H1 (cell line): ENCODE measurements around the gene PARP4.
"Not testable (repeated sequence)": the region's sequence is repeated elsewhere in the genome, so short reads cannot be mapped to it uniquely, and the experiment has no call there.

Source experiments
- CHD2 ChIP-seq: IDR thresholded peaks from 2 replicates; pipeline ENCODE4 v1.6.1; 2012; ENCODE audit warnings: low read length, improper control_type of control experiment
- MAX ChIP-seq: IDR thresholded peaks from 2 replicates; pipeline ENCODE4 v1.6.1; 2012; ENCODE audit warnings: inconsistent platforms
- POLR2AphosphoS5 ChIP-seq: IDR thresholded peaks from 2 replicates; pipeline ENCODE4 v1.6.1; 2011; ENCODE audit warnings: low read depth, low read length
- SIN3A ChIP-seq, 2 experiments: IDR thresholded peaks in 1 of 2; conservative IDR thresholded peaks in 1 of 2; 2 replicates each; pipeline ENCODE4 v1.6.1; 2011 to 2012; ENCODE audit warnings: low read length in 2 of 2, improper control_type of control experiment in 1 of 2, low read depth in 1 of 2, mild to moderate bottlenecking in 1 of 2
- USF2 ChIP-seq: IDR thresholded peaks from 2 replicates; pipeline ENCODE4 v1.6.1; 2011; ENCODE audit warnings: low read length, improper control_type of control experiment

- TF ChIP-seq CHD2; SIN3A (conservative IDR thresholded peaks at IDR 0.05 in 1 of 2, IDR thresholded peaks at IDR 0.05 in 1 of 2; ENCODE audit: low read depth in 1 of 2, low read length in 2 of 2); USF2; MAX; POLR2AphosphoS5: not testable (repeated sequence)
Measured at GRCh38 chr13:24486017-24486657, 26.4 kb downstream of the PARP4 start.
